GM18909 (cell line): ENCODE data around the gene SPPL2B.

Experiments used
- ATAC-seq: cut with Tn5 transposase; IDR thresholded peaks from one replicate; pipeline ENCODE4 v1.9.1; 2021; ENCODE audit warnings: mild to moderate bottlenecking; ENCODE audit not compliant: unreplicated experiment, poor library complexity

The SPPL2B gene

DNA sequence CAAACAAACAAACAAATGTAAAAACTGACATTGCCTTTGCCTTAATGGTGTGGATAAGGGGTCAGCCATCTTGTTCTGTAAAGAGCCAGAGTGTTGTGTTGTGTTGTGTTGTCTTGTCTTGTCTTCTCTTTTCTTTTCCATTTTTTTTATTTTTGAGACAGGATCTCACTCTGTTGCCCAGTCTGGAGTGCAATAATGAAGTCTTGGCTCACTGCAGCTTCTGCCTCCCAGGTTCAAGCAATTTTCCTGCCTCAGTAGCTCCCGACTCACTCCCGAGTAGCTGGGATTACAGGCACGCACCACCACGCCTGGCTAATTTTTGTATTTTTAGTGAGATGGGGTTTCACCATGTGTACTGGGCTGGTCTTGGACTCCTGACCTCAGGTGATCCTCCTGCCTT, 71.1 kb downstream of the SPPL2B start:
- no peak for ATAC-seq
